ENCODE data around the gene HLA-B.
"Not testable (repeated sequence)": the region's sequence is repeated elsewhere in the genome, so short reads cannot be mapped to it uniquely, and the experiment has no call there.

The HLA-B gene

GRCh38 chr6:31383149-31383548, 26.2 kb upstream of the HLA-B start:
- DNase-seq (ENCODE audit: low read depth), result no peak

- DNase-seq (ENCODE audit: low read depth), result no peak
Observed at GRCh38 chr6:31381666-31382065, 24.7 kb upstream of the HLA-B start.

GRCh38 chr6:31379850-31380249, 22.9 kb upstream of the HLA-B start:
- DNase-seq (ENCODE audit: low read depth), result no peak

- no peak for DNase-seq (ENCODE audit: low read depth)
Observed at GRCh38 chr6:31378721-31379103, 21.7 kb upstream of the HLA-B start.

- no peak for DNase-seq (ENCODE audit: low read depth)
Observed at GRCh38 chr6:31378062-31378720, 21.2 kb upstream of the HLA-B start.

GRCh38 chr6:31377029-31377428, 20.1 kb upstream of the HLA-B start:
- DNase-seq (ENCODE audit: low read depth), result no peak

GRCh38 chr6:31375699-31376098, 18.7 kb upstream of the HLA-B start:
- no peak for DNase-seq (ENCODE audit: low read depth)

- DNase-seq (ENCODE audit: low read depth), result not testable (repeated sequence)
Observed at GRCh38 chr6:31374118-31374517, 17.1 kb upstream of the HLA-B start.

GRCh38 chr6:31368461-31368860, 11.5 kb upstream of the HLA-B start:
- DNase-seq (ENCODE audit: low read depth), result no peak

GRCh38 chr6:31366693-31367470, 9.9 kb upstream of the HLA-B start:
- peak; percentile 84 for DNase-seq (ENCODE audit: low read depth)

GRCh38 chr6:31365864-31366263, 8.9 kb upstream of the HLA-B start:
- DNase-seq (ENCODE audit: low read depth), result no peak

- no peak for DNase-seq (ENCODE audit: low read depth)
Observed at GRCh38 chr6:31363811-31364210, 6.8 kb upstream of the HLA-B start.

GRCh38 chr6:31362751-31363150, 5.8 kb upstream of the HLA-B start:
- no peak for DNase-seq (ENCODE audit: low read depth)

- no peak for DNase-seq (ENCODE audit: low read depth)
Observed at GRCh38 chr6:31359581-31359980, 2.6 kb upstream of the HLA-B start.

GRCh38 chr6:31358302-31358701, 1.3 kb upstream of the HLA-B start:
- no peak for DNase-seq (ENCODE audit: low read depth)

- no peak for DNase-seq (ENCODE audit: low read depth)
Observed at GRCh38 chr6:31357886-31358285, 907 bp upstream of the HLA-B start.

GRCh38 chr6:31356216-31356945, 598 bp downstream of the HLA-B start:
- DNase-seq (ENCODE audit: low read depth), result no peak

- DNase-seq (ENCODE audit: low read depth), result no peak
Observed at GRCh38 chr6:31355583-31355948, 1.4 kb downstream of the HLA-B start.

GRCh38 chr6:31354864-31355582, 2.0 kb downstream of the HLA-B start:
- DNase-seq (ENCODE audit: low read depth), result no peak

- DNase-seq (ENCODE audit: low read depth), result no peak
Observed at GRCh38 chr6:31354158-31354863, 2.7 kb downstream of the HLA-B start.

GRCh38 chr6:31353384-31353945, 3.5 kb downstream of the HLA-B start:
- DNase-seq (ENCODE audit: low read depth), result no peak
